ENCODE measurements around the gene DPP10.

DPP10 gene

DNA sequence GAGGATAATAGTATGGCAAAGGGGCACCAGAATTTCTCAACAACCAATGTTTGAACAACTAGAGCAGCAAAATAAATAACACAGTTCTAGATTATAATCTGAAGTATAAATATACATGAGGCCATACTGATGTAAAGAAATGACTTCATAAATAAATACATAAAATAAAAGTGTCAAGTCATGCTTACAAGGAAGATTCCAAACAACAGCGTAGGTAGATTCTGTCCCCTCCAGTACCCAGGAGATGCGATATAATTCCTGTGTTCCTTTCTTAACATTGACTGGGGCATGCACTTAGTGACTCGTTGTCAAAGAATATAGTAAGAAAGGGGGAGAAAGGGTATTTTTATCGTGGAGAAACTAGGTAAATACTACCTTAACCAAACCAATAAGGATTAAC, 355.1 kb downstream of the DPP10 start:
- H3K9me3 ChIP-seq (ENCODE audit: insufficient read depth, low read length), result no peaks in the 10 kb centered on the region
- no peaks in the 10 kb centered on the region for H3K27me3 ChIP-seq (ENCODE audit: insufficient read depth, insufficient read length)
- H3K4me1 ChIP-seq (ENCODE audit: insufficient read depth, insufficient read length), result no peaks in the 10 kb centered on the region
- no peak overlapping the region for H3K4me3 ChIP-seq (ENCODE audit: insufficient read length, low read depth)
- TF ChIP-seq ZNF274 (IDR thresholded peaks at IDR 0.05; ENCODE audit: low read depth, low read length) (no peak), YY1 (IDR thresholded peaks at IDR 0.05; ENCODE audit: insufficient read depth, insufficient read length) (no peak), SUZ12 (IDR thresholded peaks at IDR 0.05; ENCODE audit: extremely low read depth, insufficient read depth, insufficient read length) (no peak)
- H3K36me3 ChIP-seq (ENCODE audit: insufficient read depth, insufficient read length, low read length), result no peaks in the 10 kb centered on the region
- H3K9ac ChIP-seq (ENCODE audit: insufficient read length, low read depth), result no peak overlapping the region
- DNase-seq (ENCODE audit: low read depth, low spot score), result no peak

DNA sequence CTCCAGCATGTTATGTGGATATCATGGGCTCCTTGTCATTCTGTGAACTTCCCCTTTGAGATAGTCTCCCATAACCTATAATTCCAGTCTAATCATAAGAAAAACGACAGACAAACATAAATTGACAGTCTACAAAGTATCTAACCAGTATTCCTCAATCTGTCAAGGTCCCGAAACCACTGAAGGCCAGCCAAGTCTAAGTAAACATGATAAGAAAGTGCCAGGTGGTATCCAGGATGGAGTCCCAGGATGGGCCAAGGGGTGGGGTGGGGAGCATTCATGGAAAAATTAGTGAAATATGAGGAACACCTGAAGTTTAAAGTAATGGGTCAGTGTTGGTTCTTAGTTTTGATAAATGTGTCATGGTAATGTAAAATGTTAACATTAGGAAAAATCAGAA, 355.5 kb downstream of the DPP10 start:
- Histone ChIP-seq H3K4me1 (ENCODE audit: insufficient read depth, insufficient read length) (no peaks in the 10 kb centered on the region), H3K9ac (ENCODE audit: insufficient read length, low read depth) (no peak overlapping the region), H3K27me3 (ENCODE audit: insufficient read depth, insufficient read length) (no peaks in the 10 kb centered on the region), H3K9me3 (ENCODE audit: insufficient read depth, low read length) (no peaks in the 10 kb centered on the region), H3K36me3 (ENCODE audit: insufficient read depth, insufficient read length, low read length) (no peaks in the 10 kb centered on the region), H3K4me3 (ENCODE audit: insufficient read length, low read depth) (no peak overlapping the region)
- TF ChIP-seq YY1 (IDR thresholded peaks at IDR 0.05; ENCODE audit: insufficient read depth, insufficient read length), result no peak
- TF ChIP-seq ZNF274 (IDR thresholded peaks at IDR 0.05; ENCODE audit: low read depth, low read length), result no peak
- no peak for DNase-seq (ENCODE audit: low read depth, low spot score)

DNA sequence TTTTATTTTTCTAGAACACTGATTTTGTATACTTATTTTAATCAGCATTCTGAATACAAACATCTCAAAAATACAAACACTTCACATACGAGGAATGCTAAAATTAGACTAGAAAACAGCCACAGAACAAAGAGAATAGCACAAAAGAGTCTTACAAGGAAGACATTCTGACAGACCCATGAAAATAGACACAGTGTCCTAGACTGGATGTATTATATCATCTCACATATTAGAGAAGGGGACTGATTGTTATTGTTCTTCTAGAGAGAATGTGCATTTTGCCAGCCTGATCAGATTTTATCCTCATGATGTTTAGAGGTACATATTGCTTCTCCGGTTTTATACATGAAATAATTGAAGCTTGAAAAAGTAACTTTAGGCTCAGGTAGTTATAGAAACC, 357.9 kb downstream of the DPP10 start:
- no peak for DNase-seq (ENCODE audit: low read depth, low spot score)

DNA sequence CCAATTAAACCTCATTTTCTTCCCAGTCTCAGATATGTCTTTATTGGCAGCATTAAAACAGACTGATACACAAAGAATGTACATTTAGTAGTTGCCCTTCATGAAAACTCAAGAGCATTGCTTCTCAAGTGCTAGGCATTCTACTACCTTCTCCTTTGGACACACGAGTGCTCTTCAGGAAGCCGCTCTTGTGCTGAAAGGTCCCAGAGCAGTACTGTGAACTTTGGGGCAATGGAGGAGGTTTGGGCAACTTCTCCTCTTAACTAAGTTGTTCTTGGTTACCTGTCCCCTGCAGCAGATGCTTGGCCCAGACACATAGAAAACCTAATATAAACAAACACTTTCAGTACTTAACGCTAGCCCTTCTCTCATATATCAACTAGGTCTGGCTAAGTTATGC, 362.8 kb downstream of the DPP10 start:
- H3K9ac ChIP-seq (ENCODE audit: insufficient read length, low read depth), result no peak overlapping the region
- no peak for DNase-seq (ENCODE audit: low read depth, low spot score)
- no peaks in the 10 kb centered on the region for H3K27me3 ChIP-seq (ENCODE audit: insufficient read depth, insufficient read length)
- TF ChIP-seq SUZ12 (IDR thresholded peaks at IDR 0.05; ENCODE audit: extremely low read depth, insufficient read depth, insufficient read length) (no peak), ZNF274 (IDR thresholded peaks at IDR 0.05; ENCODE audit: low read depth, low read length) (no peak), YY1 (IDR thresholded peaks at IDR 0.05; ENCODE audit: insufficient read depth, insufficient read length) (no peak)
- H3K36me3 ChIP-seq (ENCODE audit: insufficient read depth, insufficient read length, low read length), result no peaks in the 10 kb centered on the region
- H3K9me3 ChIP-seq (ENCODE audit: insufficient read depth, low read length), result peaks cover 5% of the 10 kb centered on the region; the same call in 1 of the 2 replicates
- no peaks in the 10 kb centered on the region for H3K4me1 ChIP-seq (ENCODE audit: insufficient read depth, insufficient read length)
- H3K4me3 ChIP-seq (ENCODE audit: insufficient read length, low read depth), result no peak overlapping the region

More for the DNA sequence above, 357.9 kb downstream of the DPP10 start:
- Histone ChIP-seq H3K9me3 (ENCODE audit: insufficient read depth, low read length) (peaks cover 5% of the 10 kb centered on the region; the same call in 1 of the 2 replicates), H3K4me1 (ENCODE audit: insufficient read depth, insufficient read length) (no peaks in the 10 kb centered on the region), H3K9ac (ENCODE audit: insufficient read length, low read depth) (no peak overlapping the region), H3K36me3 (ENCODE audit: insufficient read depth, insufficient read length, low read length) (no peaks in the 10 kb centered on the region), H3K4me3 (ENCODE audit: insufficient read length, low read depth) (no peak overlapping the region), H3K27me3 (ENCODE audit: insufficient read depth, insufficient read length) (no peaks in the 10 kb centered on the region)
- TF ChIP-seq SUZ12 (IDR thresholded peaks at IDR 0.05; ENCODE audit: extremely low read depth, insufficient read depth, insufficient read length) (no peak), YY1 (IDR thresholded peaks at IDR 0.05; ENCODE audit: insufficient read depth, insufficient read length) (no peak), ZNF274 (IDR thresholded peaks at IDR 0.05; ENCODE audit: low read depth, low read length) (no peak)

DNA sequence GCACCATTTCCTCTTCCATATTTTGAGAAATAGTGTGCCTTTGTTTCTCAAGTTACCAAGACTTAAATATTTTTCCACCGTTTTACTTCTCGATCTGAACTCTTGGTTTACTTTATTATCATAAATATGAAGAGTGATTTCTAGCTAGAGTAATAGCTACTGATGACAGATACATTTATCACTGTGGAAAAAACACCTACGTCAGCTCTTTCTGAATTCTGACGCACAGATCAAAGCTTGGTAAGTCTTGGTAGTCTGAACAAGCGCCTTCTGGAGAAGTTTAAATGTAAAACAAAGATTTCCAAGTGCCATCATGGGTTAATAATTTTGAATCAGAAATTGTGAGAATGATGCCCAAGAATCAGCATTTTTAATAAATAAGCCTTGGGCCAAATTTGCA, 367.7 kb downstream of the DPP10 start:
- no peak for TF ChIP-seq ZNF274 (IDR thresholded peaks at IDR 0.05; ENCODE audit: low read depth, low read length)
- TF ChIP-seq YY1 (IDR thresholded peaks at IDR 0.05; ENCODE audit: insufficient read depth, insufficient read length), result no peak
- no peak for TF ChIP-seq SUZ12 (IDR thresholded peaks at IDR 0.05; ENCODE audit: extremely low read depth, insufficient read depth, insufficient read length)
- no peaks in the 10 kb centered on the region; the same call in 1 of the 2 replicates for H3K9me3 ChIP-seq (ENCODE audit: insufficient read depth, low read length)
- H3K4me1 ChIP-seq (ENCODE audit: insufficient read depth, insufficient read length), result no peaks in the 10 kb centered on the region
- DNase-seq (ENCODE audit: low read depth, low spot score), result no peak
- H3K27me3 ChIP-seq (ENCODE audit: insufficient read depth, insufficient read length), result no peaks in the 10 kb centered on the region
- no peak overlapping the region for H3K4me3 ChIP-seq (ENCODE audit: insufficient read length, low read depth)
- no peaks in the 10 kb centered on the region for H3K36me3 ChIP-seq (ENCODE audit: insufficient read depth, insufficient read length, low read length)
- H3K9ac ChIP-seq (ENCODE audit: insufficient read length, low read depth), result no peak overlapping the region

DNA sequence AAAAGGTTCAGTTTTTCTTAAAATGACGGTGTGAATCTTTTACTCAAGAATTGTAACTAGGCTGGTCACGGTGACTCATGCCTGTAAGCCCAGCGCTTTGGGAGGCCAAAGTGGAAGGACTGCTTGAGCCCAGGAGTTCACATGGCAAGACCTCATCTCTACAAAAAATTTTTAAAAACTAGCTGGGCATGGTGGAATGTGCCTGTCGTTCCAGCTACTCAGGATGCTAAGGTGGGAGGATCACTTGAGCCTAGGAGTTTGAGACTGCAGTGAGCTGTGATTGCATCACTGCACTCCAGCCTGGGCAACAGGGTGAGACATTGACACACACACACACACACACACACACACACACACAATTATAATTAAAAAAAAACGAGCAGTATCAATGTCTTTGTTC, 369.8 kb downstream of the DPP10 start:
- Histone ChIP-seq H3K9ac (ENCODE audit: insufficient read length, low read depth) (no peak overlapping the region), H3K9me3 (ENCODE audit: insufficient read depth, low read length) (no peaks in the 10 kb centered on the region), H3K4me1 (ENCODE audit: insufficient read depth, insufficient read length) (no peaks in the 10 kb centered on the region), H3K27me3 (ENCODE audit: insufficient read depth, insufficient read length) (no peaks in the 10 kb centered on the region), H3K4me3 (ENCODE audit: insufficient read length, low read depth) (no peak overlapping the region), H3K36me3 (ENCODE audit: insufficient read depth, insufficient read length, low read length) (no peaks in the 10 kb centered on the region)
- TF ChIP-seq YY1 (IDR thresholded peaks at IDR 0.05; ENCODE audit: insufficient read depth, insufficient read length), result no peak
- TF ChIP-seq SUZ12 (IDR thresholded peaks at IDR 0.05; ENCODE audit: extremely low read depth, insufficient read depth, insufficient read length), result no peak
- no peak for TF ChIP-seq ZNF274 (IDR thresholded peaks at IDR 0.05; ENCODE audit: low read depth, low read length)
- no peak for DNase-seq (ENCODE audit: low read depth, low spot score)

DNA sequence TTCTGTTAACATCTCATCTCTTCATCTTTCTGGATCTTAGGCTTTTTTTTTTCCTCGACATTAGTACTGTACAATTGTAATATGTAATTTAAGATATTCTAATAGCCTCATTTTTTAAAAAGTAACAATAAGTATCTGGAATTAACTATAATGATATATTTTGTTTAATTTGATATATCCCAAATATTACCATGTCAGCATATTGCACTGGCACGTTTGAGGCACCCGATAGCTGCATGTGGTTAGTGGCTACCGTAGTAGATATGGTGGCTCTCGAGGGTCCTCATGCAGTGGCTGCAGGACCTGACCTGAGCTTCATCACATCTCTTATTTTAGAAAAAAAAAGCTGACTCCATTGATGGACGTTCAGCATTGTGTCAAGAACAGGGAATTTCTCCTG, 371.9 kb downstream of the DPP10 start:
- no peak for TF ChIP-seq ZNF274 (IDR thresholded peaks at IDR 0.05; ENCODE audit: low read depth, low read length)
- no peak for TF ChIP-seq SUZ12 (IDR thresholded peaks at IDR 0.05; ENCODE audit: extremely low read depth, insufficient read depth, insufficient read length)
- no peak for TF ChIP-seq YY1 (IDR thresholded peaks at IDR 0.05; ENCODE audit: insufficient read depth, insufficient read length)
- no peak overlapping the region for H3K9ac ChIP-seq (ENCODE audit: insufficient read length, low read depth)
- H3K9me3 ChIP-seq (ENCODE audit: insufficient read depth, low read length), result peaks cover 4% of the 10 kb centered on the region; the same call in 1 of the 2 replicates
- no peak overlapping the region for H3K4me3 ChIP-seq (ENCODE audit: insufficient read length, low read depth)
- H3K27me3 ChIP-seq (ENCODE audit: insufficient read depth, insufficient read length), result no peaks in the 10 kb centered on the region
- DNase-seq (ENCODE audit: low read depth, low spot score), result no peak
- no peaks in the 10 kb centered on the region for H3K36me3 ChIP-seq (ENCODE audit: insufficient read depth, insufficient read length, low read length)
- no peaks in the 10 kb centered on the region for H3K4me1 ChIP-seq (ENCODE audit: insufficient read depth, insufficient read length)

Data from NT2/D1 (cell line).